Measurements from ENCODE around the gene DCAF8L2. TPM values are rescaled to one million over a fixed set of nuclear protein-coding genes. Genes with fewer than 3 reads are reported as not detected.

The DCAF8L2 gene
- total and polyA plus RNA-seq, 10 of the 15 experiments (the other 5 are each of a cell fraction or from before 2014, with no cell fraction given) = not detected

DNA sequence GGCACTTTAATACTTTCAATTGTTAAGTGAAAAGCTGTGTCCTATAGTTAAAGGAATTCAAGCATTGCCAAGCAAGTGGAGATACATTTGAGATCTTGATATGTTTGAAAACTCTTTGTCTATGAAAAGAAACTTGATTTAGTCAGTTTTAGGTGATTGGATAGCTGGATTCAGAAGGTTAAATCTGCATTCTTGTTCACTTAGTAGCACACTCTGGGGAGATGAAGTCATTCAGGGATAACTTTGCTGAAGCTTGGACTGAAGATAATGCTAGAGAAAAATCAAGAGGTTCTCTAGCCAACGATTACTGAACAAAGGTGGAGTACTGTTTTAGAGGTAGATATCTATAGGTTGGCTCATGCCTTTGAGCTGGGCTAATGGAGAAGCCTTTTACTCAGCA is 90.6 kb downstream of the DCAF8L2 start:
- POLR2A ChIA-PET = no interaction called here
- DNase-seq (ENCODE audit: low read depth, low spot score) = no peak
- Histone ChIP-seq H3K9me3 (replicated peaks; ENCODE audit: control insufficient read depth, insufficient read depth, low read length) (no peaks in the 10 kb centered on the region), H3K27me3 (replicated peaks in 1 of 2; ENCODE audit: control insufficient read depth in 2 of 2, insufficient read depth in 2 of 2, low read length in 1 of 2) (no peaks in the 10 kb centered on the region), H3K9ac (ENCODE audit: control insufficient read depth, insufficient read depth, low read length) (no peak overlapping the region), H3K36me3 (ENCODE audit: control insufficient read depth in 2 of 2, insufficient read depth in 2 of 2, low read length in 1 of 2) (no peaks in the 10 kb centered on the region), H3K4me3 (no peak overlapping the region), H3K4me1 (ENCODE audit: control insufficient read depth, insufficient read depth, low read length) (no peaks in the 10 kb centered on the region), H3K27ac (ENCODE audit: control insufficient read depth, insufficient read depth) (no peak overlapping the region), H2AFZ (ENCODE audit: control insufficient read depth, low read depth, low read length) (no peak overlapping the region), H4K20me1 (ENCODE audit: control insufficient read depth, insufficient read depth) (no peaks in the 10 kb centered on the region), H3K79me2 (ENCODE audit: control insufficient read depth, insufficient read depth, low read length) (no peaks in the 10 kb centered on the region), H3K4me2 (ENCODE audit: control insufficient read depth, insufficient read depth) (no peak overlapping the region)
- TF ChIP-seq, protein P1, sequence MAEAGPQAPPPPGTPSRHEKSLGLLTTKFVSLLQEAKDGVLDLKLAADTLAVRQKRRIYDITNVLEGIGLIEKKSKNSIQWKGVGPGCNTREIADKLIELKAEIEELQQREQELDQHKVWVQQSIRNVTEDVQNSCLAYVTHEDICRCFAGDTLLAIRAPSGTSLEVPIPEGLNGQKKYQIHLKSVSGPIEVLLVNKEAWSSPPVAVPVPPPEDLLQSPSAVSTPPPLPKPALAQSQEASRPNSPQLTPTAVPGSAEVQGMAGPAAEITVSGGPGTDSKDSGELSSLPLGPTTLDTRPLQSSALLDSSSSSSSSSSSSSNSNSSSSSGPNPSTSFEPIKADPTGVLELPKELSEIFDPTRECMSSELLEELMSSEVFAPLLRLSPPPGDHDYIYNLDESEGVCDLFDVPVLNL (IDR thresholded peaks at IDR 0.05; ENCODE audit: low read depth, low read length) = no peak
- TF ChIP-seq, protein P2, sequence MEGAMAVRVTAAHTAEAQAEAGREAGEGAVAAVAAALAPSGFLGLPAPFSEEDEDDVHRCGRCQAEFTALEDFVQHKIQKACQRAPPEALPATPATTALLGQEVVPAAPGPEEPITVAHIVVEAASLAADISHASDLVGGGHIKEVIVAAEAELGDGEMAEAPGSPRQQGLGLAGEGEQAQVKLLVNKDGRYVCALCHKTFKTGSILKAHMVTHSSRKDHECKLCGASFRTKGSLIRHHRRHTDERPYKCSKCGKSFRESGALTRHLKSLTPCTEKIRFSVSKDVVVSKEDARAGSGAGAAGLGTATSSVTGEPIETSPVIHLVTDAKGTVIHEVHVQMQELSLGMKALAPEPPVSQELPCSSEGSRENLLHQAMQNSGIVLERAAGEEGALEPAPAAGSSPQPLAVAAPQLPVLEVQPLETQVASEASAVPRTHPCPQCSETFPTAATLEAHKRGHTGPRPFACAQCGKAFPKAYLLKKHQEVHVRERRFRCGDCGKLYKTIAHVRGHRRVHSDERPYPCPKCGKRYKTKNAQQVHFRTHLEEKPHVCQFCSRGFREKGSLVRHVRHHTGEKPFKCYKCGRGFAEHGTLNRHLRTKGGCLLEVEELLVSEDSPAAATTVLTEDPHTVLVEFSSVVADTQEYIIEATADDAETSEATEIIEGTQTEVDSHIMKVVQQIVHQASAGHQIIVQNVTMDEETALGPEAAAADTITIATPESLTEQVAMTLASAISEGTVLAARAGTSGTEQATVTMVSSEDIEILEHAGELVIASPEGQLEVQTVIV (IDR thresholded peaks at IDR 0.05; ENCODE audit: borderline replicate concordance, partially characterized antibody) = no peak
- TF ChIP-seq NFYB (IDR thresholded peaks at IDR 0.05; ENCODE audit: insufficient read depth, low read depth, low read length) (no peak), SMARCA5 (IDR thresholded peaks at IDR 0.05) (no peak), RAD21 (IDR thresholded peaks at IDR 0.05; ENCODE audit: insufficient read depth, low read depth, low read length) (no peak), MTA2 (IDR thresholded peaks at IDR 0.05; ENCODE audit: low read depth) (no peak), WRNIP1 (IDR thresholded peaks at IDR 0.05; ENCODE audit: borderline replicate concordance, low read depth, low read length) (no peak), TAF1 (IDR thresholded peaks at IDR 0.05; ENCODE audit: borderline replicate concordance, low read depth, low read length) (no peak)
- TF ChIP-seq, protein P3, sequence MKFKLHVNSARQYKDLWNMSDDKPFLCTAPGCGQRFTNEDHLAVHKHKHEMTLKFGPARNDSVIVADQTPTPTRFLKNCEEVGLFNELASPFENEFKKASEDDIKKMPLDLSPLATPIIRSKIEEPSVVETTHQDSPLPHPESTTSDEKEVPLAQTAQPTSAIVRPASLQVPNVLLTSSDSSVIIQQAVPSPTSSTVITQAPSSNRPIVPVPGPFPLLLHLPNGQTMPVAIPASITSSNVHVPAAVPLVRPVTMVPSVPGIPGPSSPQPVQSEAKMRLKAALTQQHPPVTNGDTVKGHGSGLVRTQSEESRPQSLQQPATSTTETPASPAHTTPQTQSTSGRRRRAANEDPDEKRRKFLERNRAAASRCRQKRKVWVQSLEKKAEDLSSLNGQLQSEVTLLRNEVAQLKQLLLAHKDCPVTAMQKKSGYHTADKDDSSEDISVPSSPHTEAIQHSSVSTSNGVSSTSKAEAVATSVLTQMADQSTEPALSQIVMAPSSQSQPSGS (IDR thresholded peaks at IDR 0.05; ENCODE audit: low read length) = no peak
- in situ Hi-C loops (cut with MboI) = no loop called here
- WGBS (ENCODE audit: insufficient coverage, insufficient replicate concordance, low lambda C conversion rate, missing lambda C conversion rate) = 0% methylated on average over 1 of the region's 1 CpG
- SMC1A ChIA-PET (ENCODE audit: uncharacterized antibody, unreplicated experiment) = interaction anchor here (0.7 to 1.1 kb wide), 2 partner anchors 11 to 45 kb away, joined by 3 read pairs; no protein-coding TSS in a partner anchor
- FAIRE-seq = no peak
- intact Hi-C loops (cut with micrococcal nuclease; ENCODE audit: unreplicated experiment) = no loop called here
- CTCF ChIA-PET = interaction anchor here (0.8 to 1.1 kb wide), 2 partner anchors 21 to 246 kb away, joined by 3 read pairs; no protein-coding TSS in a partner anchor
- ATAC-seq = no peak
- RAD21 ChIA-PET (ENCODE audit: unreplicated experiment) = no interaction called here
- no TSS peak for BruUV-seq (replicated peaks)

All from GM12878 (cell line).